GM23338 (cell line): ENCODE results near the gene THEM5. TPM values are rescaled to one million over a fixed set of nuclear protein-coding genes. Genes with fewer than 3 reads are reported as not detected.

ENCODE experiments used
- ATAC-seq: fragments of 200-7000 bp; cut with Tn5 transposase; 3 replicates; pipeline ENCODE4 v1.9.1; 2020
- DNase-seq: peaks from one replicate; pipeline ENCODE4 v3.0.0-alpha.2; 2015; ENCODE audit warnings: low spot score
- H2AFZ ChIP-seq: fragments of 200-600 bp; sonication (generic); 2 replicates; pipeline ENCODE4 v1.8.0; 2016; ENCODE audit warnings: antibody characterized with exemption, mild to moderate bottlenecking, moderate library complexity
- H3F3A ChIP-seq: fragments of 200-600 bp; sonication (generic); replicated peaks from 2 replicates; pipeline ENCODE4 v1.8.0; 2017; ENCODE audit warnings: antibody characterized with exemption, mixed run types, low read depth
- H3K27ac ChIP-seq: fragments of 200-600 bp; sonication (generic); 2 replicates; pipeline ENCODE4 v1.6.1; 2016; ENCODE audit warnings: low read depth
- H3K27me3 ChIP-seq: fragments of 200-600 bp; sonication (generic); 2 replicates; pipeline ENCODE4 v1.8.0; 2016; ENCODE audit warnings: mild to moderate bottlenecking, mixed run types, moderate library complexity; ENCODE audit not compliant: insufficient read depth
- H3K36me3 ChIP-seq: fragments of 200-600 bp; sonication (generic); 2 replicates; pipeline ENCODE4 v1.8.0; 2016; ENCODE audit warnings: mild to moderate bottlenecking; ENCODE audit not compliant: insufficient read depth
- H3K4me1 ChIP-seq: fragments of 200-600 bp; sonication (generic); 2 replicates; pipeline ENCODE4 v1.8.0; 2016; ENCODE audit warnings: mild to moderate bottlenecking, moderate library complexity; ENCODE audit not compliant: insufficient read depth
- H3K4me2 ChIP-seq: fragments of 200-600 bp; sonication (generic); 2 replicates; pipeline ENCODE4 v1.7.1; 2017; ENCODE audit warnings: mixed run types
- H3K4me3 ChIP-seq: fragments of 200-600 bp; sonication (generic); 2 replicates; pipeline ENCODE4 v1.6.1; 2016; ENCODE audit warnings: mixed run types
- H3K79me2 ChIP-seq: fragments of 200-600 bp; sonication (generic); replicated peaks from 2 replicates; pipeline ENCODE4 v1.8.0; 2017; ENCODE audit warnings: mild to moderate bottlenecking; ENCODE audit not compliant: insufficient read depth
- H3K9me2 ChIP-seq: fragments of 200-600 bp; sonication (generic); 2 replicates; pipeline ENCODE4 v1.8.0; 2017; ENCODE audit not compliant: insufficient read depth
- H4K20me1 ChIP-seq: fragments of 200-600 bp; sonication (generic); replicated peaks from 2 replicates; pipeline ENCODE4 v1.8.0; 2017; ENCODE audit warnings: mild to moderate bottlenecking; ENCODE audit not compliant: insufficient read depth
- H3K27ac Mint-ChIP-seq: 2 replicates; pipeline ENCODE4 v1.8.0; 2020; ENCODE audit warnings: inconsistent platforms, mild to moderate bottlenecking, moderate library complexity, mixed read lengths
- H3K27me3 Mint-ChIP-seq: 3 replicates; pipeline ENCODE4 v1.8.0; 2022; ENCODE audit warnings: low read depth, mild to moderate bottlenecking, moderate library complexity, mixed read lengths, inconsistent platforms; ENCODE audit not compliant: insufficient read depth, poor library complexity
- H3K36me3 Mint-ChIP-seq: 3 replicates; pipeline ENCODE4 v1.8.0; 2021; ENCODE audit warnings: low read depth, mild to moderate bottlenecking, inconsistent platforms, moderate library complexity, mixed read lengths
- H3K4me1 Mint-ChIP-seq: 3 replicates; pipeline ENCODE4 v1.8.0; 2020; ENCODE audit warnings: mild to moderate bottlenecking, inconsistent platforms, mixed read lengths
- H3K4me3 Mint-ChIP-seq: 3 replicates; pipeline ENCODE4 v1.8.0; 2021; ENCODE audit warnings: moderate library complexity, mild to moderate bottlenecking, inconsistent platforms, mixed read lengths
- H3K9me3 Mint-ChIP-seq: 3 replicates; pipeline ENCODE4 v1.8.0; 2020; ENCODE audit warnings: moderate library complexity, mild to moderate bottlenecking, inconsistent platforms, mixed read lengths
- CREB1 ChIP-seq: fragments of 250-450 bp; sonication (Bioruptor Pico); IDR thresholded peaks from 2 replicates; pipeline ENCODE4 v1.5.0; 2020; ENCODE audit warnings: low read depth, mild to moderate bottlenecking, moderate library complexity
- CTCF ChIP-seq, 2 experiments: fragments of 200-600 bp in 1 of 2; sonication (generic) in 1 of 2; conservative IDR thresholded peaks; 2 replicates each; pipeline versions ENCODE4 v1.5.1 to v1.6.1; 2016 to 2017; ENCODE audit warnings: antibody characterized with exemption in 2 of 2, low read depth in 2 of 2, mild to moderate bottlenecking in 2 of 2, moderate library complexity in 1 of 2
- EZH2 ChIP-seq: fragments of 200-600 bp; sonication (generic); IDR thresholded peaks from one replicate; pipeline ENCODE4 v1.8.0; 2017; ENCODE audit warnings: antibody characterized with exemption, mild to moderate bottlenecking, low read depth; ENCODE audit not compliant: unreplicated experiment
- EZH2phosphoT487 ChIP-seq: fragments of 200-600 bp; sonication (generic); IDR thresholded peaks from one replicate; pipeline ENCODE4 v1.8.1; 2018; ENCODE audit warnings: antibody characterized with exemption; ENCODE audit not compliant: unreplicated experiment
- JUNB ChIP-seq: IDR thresholded peaks from one replicate; pipeline ENCODE4 v1.6.1; 2016; ENCODE audit warnings: antibody characterized with exemption; ENCODE audit not compliant: unreplicated experiment
- NANOG ChIP-seq: IDR thresholded peaks from 2 replicates; pipeline ENCODE4 v1.6.1; 2016; ENCODE audit warnings: antibody characterized with exemption, borderline replicate concordance
- POLR2AphosphoS5 ChIP-seq: IDR thresholded peaks from 2 replicates; pipeline ENCODE4 v1.6.1; 2016; ENCODE audit warnings: antibody characterized with exemption, low read depth
- REST ChIP-seq: IDR thresholded peaks from one replicate; pipeline ENCODE4 v1.6.1; 2018; ENCODE audit warnings: antibody characterized with exemption; ENCODE audit not compliant: unreplicated experiment
- ZNF114 ChIP-seq: fragments of 250-450 bp; sonication (Bioruptor Pico); IDR thresholded peaks from 2 replicates; pipeline ENCODE4 v1.5.0; 2020; ENCODE audit warnings: mild to moderate bottlenecking, moderate library complexity
- ZNF331 ChIP-seq: fragments of 250-450 bp; sonication (Bioruptor Pico); IDR thresholded peaks from 2 replicates; pipeline ENCODE4 v1.5.0; 2020; ENCODE audit warnings: low read depth, mild to moderate bottlenecking, moderate library complexity
- polyA plus RNA-seq: library from polyadenylated mRNA; unstranded; fragments of >200 nt; fragmentation: Nextera tagmentation; extraction: Ambion mirVana; gene quantifications from 2 replicates; pipeline ENCODE4 v1.2.1, GENCODE V29; 2016
- total RNA-seq: library from RNA; depleted of rRNA; stranded (reverse); fragments of >200 nt; shearing (Covaris generic); gene quantifications from 2 replicates; pipeline ENCODE4 v1.2.3, GENCODE V29; 2014
- TF ChIP-seq, protein P1 (sequence below): IDR thresholded peaks from 2 replicates; pipeline ENCODE4 v1.6.1; 2016; ENCODE audit warnings: antibody characterized with exemption

Gene THEM5
- total and polyA plus RNA-seq, 2 experiments from 2014 or later: not detected

DNA sequence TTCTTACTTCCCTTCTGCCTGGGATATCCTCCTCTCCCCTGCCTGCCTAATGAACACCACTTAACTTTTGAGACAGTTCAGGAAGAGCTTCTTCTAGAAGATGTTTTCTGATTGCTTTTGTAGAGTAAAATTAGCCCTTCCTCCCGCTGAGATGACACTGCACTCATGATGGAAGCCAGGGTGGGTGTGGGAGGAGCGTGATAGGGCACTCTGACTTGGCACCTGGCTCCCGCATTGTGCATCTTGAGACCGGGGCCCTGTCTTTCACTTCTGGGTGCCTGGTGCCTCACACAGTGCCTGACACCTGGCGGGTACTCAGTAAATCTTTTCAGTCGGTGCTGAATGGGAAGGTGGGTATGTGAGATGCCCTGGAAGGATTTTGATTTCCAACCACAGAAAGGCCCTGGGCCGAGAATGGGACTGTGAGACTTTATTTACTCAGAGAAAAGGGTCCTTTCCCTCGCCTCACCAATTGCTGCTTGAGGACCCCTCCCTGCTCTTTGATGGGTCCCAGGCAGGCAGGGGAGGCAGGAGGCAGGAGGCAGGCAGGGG lies 6.8 kb downstream of the THEM5 start (continued):
- TF ChIP-seq REST (no peak), ZNF114 (CRISPR knock-in tag) (no peak)

GRCh38 chr1:151846062-151846568 lies 7.4 kb downstream of the THEM5 start:
- H3K36me3 Mint-ChIP-seq: no peaks in the 10 kb centered on the region; the same call in 2 of the 3 replicates
- no peak for TF ChIP-seq CREB1 (CRISPR knock-in tag)
- no peak for TF ChIP-seq EZH2
- TF ChIP-seq REST: no peak
- no peak for TF ChIP-seq ZNF114 (CRISPR knock-in tag)
- no peak for TF ChIP-seq POLR2AphosphoS5
- TF ChIP-seq EZH2phosphoT487: no peak
- TF ChIP-seq ZNF331 (CRISPR knock-in tag): no peak
- TF ChIP-seq, protein P1, sequence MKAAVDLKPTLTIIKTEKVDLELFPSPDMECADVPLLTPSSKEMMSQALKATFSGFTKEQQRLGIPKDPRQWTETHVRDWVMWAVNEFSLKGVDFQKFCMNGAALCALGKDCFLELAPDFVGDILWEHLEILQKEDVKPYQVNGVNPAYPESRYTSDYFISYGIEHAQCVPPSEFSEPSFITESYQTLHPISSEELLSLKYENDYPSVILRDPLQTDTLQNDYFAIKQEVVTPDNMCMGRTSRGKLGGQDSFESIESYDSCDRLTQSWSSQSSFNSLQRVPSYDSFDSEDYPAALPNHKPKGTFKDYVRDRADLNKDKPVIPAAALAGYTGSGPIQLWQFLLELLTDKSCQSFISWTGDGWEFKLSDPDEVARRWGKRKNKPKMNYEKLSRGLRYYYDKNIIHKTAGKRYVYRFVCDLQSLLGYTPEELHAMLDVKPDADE: no peak
- no peak for TF ChIP-seq NANOG
- no peak for TF ChIP-seq CTCF (conservative IDR thresholded peaks at IDR 0.05; ENCODE audit: low read depth in 2 of 2)
- TF ChIP-seq JUNB: no peak

More at GRCh38 chr1:151846062-151846568, 7.4 kb downstream of the THEM5 start:
- H3K9me3 Mint-ChIP-seq: no peaks in the 10 kb centered on the region
- H3K4me3 ChIP-seq: no peak overlapping the region
- H2AFZ ChIP-seq: no peak overlapping the region
- H3F3A ChIP-seq: no peaks in the 10 kb centered on the region
- H3K4me2 ChIP-seq: peak overlapping the region; percentile 20; the same call in 1 of the 2 replicates
- H3K27me3 Mint-ChIP-seq: peaks cover 7% of the 10 kb centered on the region
- H3K4me1 Mint-ChIP-seq: peaks cover 14% of the 10 kb centered on the region
- H3K9me2 ChIP-seq: no peaks in the 10 kb centered on the region
- ATAC-seq (peak; percentile 90), DNase-seq (peak; percentile 33)
- H3K4me3 Mint-ChIP-seq: no peak overlapping the region
- 0 out of 2 replicates have a peak, but pooled peaks cover 4% of the 10 kb centered on the region for H3K4me1 ChIP-seq
- H3K27ac ChIP-seq: no peak overlapping the region
- no peaks in the 10 kb centered on the region for H3K36me3 ChIP-seq
- H4K20me1 ChIP-seq: no peaks in the 10 kb centered on the region
- H3K27ac Mint-ChIP-seq: no peak overlapping the region; the same call in 1 of the 2 replicates
- no peaks in the 10 kb centered on the region for H3K79me2 ChIP-seq
- H3K27me3 ChIP-seq: peaks cover 10% of the 10 kb centered on the region
